H1 (cell line): ENCODE measurements around the gene NAT9. TPM values are rescaled to one million over a fixed set of nuclear protein-coding genes. Genes with fewer than 3 reads are reported as not detected.

Source experiments
- CTCF ChIA-PET: fragments of 300-600 bp; sonication (Branson Sonifier 250); formaldehyde crosslinking; loops from one replicate; lab custom pipeline; 2021; ENCODE audit not compliant: partially characterized antibody; lab: Charles Lee
- POLR2A ChIA-PET: fragments of 300-600 bp; sonication (Branson Sonifier 250); formaldehyde crosslinking; loops from one replicate; lab custom pipeline; 2021; ENCODE audit warnings: inconsistent platforms; ENCODE audit not compliant: partially characterized antibody; lab: Charles Lee
- DNase-seq, 2 experiments: peaks; one replicate each; pipeline versions ENCODE4 v3.0.0 to v3.0.0-alpha.2; 2010 to 2022; ENCODE audit warnings: low spot score in 2 of 2, low read depth in 1 of 2, mixed read lengths in 1 of 2
- FAIRE-seq: peaks from 2 replicates; lab custom pipeline; 2011; peaks lifted over from hg19 to GRCh38; lab: Jason Lieb, UNC
- H2AFZ ChIP-seq: 2 replicates; pipeline ENCODE4 v1.8.1; 2012; ENCODE audit warnings: low read length, inconsistent platforms
- H2AK5ac ChIP-seq: 2 replicates; pipeline ENCODE4 v1.6.1; 2013; ENCODE audit warnings: low read depth, low read length
- H2BK120ac ChIP-seq: replicated peaks from 2 replicates; pipeline ENCODE3; 2013; ENCODE audit warnings: low read depth, low read length, inconsistent platforms
- H2BK12ac ChIP-seq: 2 replicates; pipeline ENCODE4 v1.6.1; 2013; ENCODE audit warnings: low read depth, low read length
- H2BK15ac ChIP-seq: 2 replicates; pipeline ENCODE4 v1.6.1; 2013; ENCODE audit warnings: low read length
- H2BK20ac ChIP-seq: 2 replicates; pipeline ENCODE4 v1.6.1; 2013; ENCODE audit warnings: low read length
- H2BK5ac ChIP-seq: 2 replicates; pipeline ENCODE4 v1.6.1; 2013; ENCODE audit warnings: low read depth, low read length
- H3K14ac ChIP-seq: 2 replicates; pipeline ENCODE4 v1.6.1; 2013; ENCODE audit warnings: inconsistent platforms; ENCODE audit not compliant: insufficient read length
- H3K18ac ChIP-seq: 2 replicates; pipeline ENCODE4 v1.6.1; 2013; ENCODE audit warnings: low read length; ENCODE audit errors: extremely low read depth
- H3K23ac ChIP-seq: 2 replicates; pipeline ENCODE4 v1.6.1; 2013; ENCODE audit warnings: inconsistent platforms; ENCODE audit not compliant: insufficient read length
- H3K23me2 ChIP-seq: 2 replicates; pipeline ENCODE4 v1.6.1; 2013; ENCODE audit warnings: low read depth, low read length
- H3K27ac ChIP-seq: 2 replicates; pipeline ENCODE4 v1.6.1; 2011; ENCODE audit warnings: low read depth, low read length, inconsistent platforms
- H3K27me3 ChIP-seq, 4 experiments: replicated peaks in 1 of 4; 1 replicate in 1 of 4; 2 replicates in 3 of 4; pipeline versions ENCODE4 v1.6.1 to v1.8.1; 2011 to 2013; ENCODE audit warnings: low read length in 3 of 4, mild to moderate bottlenecking in 3 of 4, inconsistent platforms in 2 of 4, mixed read lengths in 2 of 4, moderate library complexity in 1 of 4; ENCODE audit not compliant: control insufficient read depth in 3 of 4, insufficient read depth in 3 of 4; ENCODE audit errors: extremely low read depth in 1 of 4
- H3K36me3 ChIP-seq, 4 experiments: 2 replicates each; pipeline versions ENCODE4 v1.6.1 to v1.8.1; 2011 to 2013; ENCODE audit warnings: mild to moderate bottlenecking in 4 of 4, low read length in 3 of 4, moderate library complexity in 2 of 4, control low read depth in 1 of 4, inconsistent platforms in 1 of 4; ENCODE audit not compliant: insufficient read depth in 4 of 4, control insufficient read depth in 2 of 4
- H3K4ac ChIP-seq: replicated peaks from 2 replicates; pipeline ENCODE3; 2013; ENCODE audit warnings: low read length, low read depth, mixed read lengths, inconsistent platforms; ENCODE audit not compliant: insufficient read length
- H3K4me1 ChIP-seq, 4 experiments: replicated peaks in 1 of 4; 1 replicate in 1 of 4; 2 replicates in 3 of 4; pipeline versions ENCODE4 v1.6.1 to v1.8.1; 2011 to 2013; ENCODE audit warnings: low read length in 3 of 4, inconsistent platforms in 2 of 4, mixed read lengths in 1 of 4; ENCODE audit not compliant: insufficient read depth in 4 of 4, control insufficient read depth in 3 of 4
- H3K4me2 ChIP-seq, 2 experiments: 2 replicates each; pipeline versions ENCODE4 v1.6.1 to v1.8.1; 2011 to 2013; ENCODE audit warnings: low read depth in 2 of 2, low read length in 2 of 2, control low read depth in 1 of 2, inconsistent platforms in 1 of 2, mild to moderate bottlenecking in 1 of 2; ENCODE audit not compliant: insufficient read depth in 1 of 2
- H3K4me3 ChIP-seq, 4 experiments: fragments of 200-600, 300-600 bp in 1 of 4; sonication (generic), shearing (Covaris generic), sonication (Bioruptor Twin) in 1 of 4; 2 replicates each; pipeline versions ENCODE4 v1.5.1 to v1.8.1; 2011 to 2016; ENCODE audit warnings: low read length in 4 of 4, low read depth in 3 of 4, control low read depth in 2 of 4, inconsistent platforms in 2 of 4, mild to moderate bottlenecking in 2 of 4, mixed read lengths in 1 of 4, moderate library complexity in 1 of 4; ENCODE audit not compliant: insufficient read depth in 2 of 4; ENCODE audit errors: extremely low read depth in 1 of 4
- H3K56ac ChIP-seq: replicated peaks from 2 replicates; pipeline ENCODE3; 2013; ENCODE audit warnings: low read depth, mild to moderate bottlenecking, mixed read lengths, low read length, inconsistent platforms; ENCODE audit not compliant: insufficient read length
- H3K79me1 ChIP-seq: 2 replicates; pipeline ENCODE4 v1.6.1; 2013; ENCODE audit warnings: low read depth, low read length, control low read depth
- H3K79me2 ChIP-seq, 2 experiments: 2 replicates each; pipeline versions ENCODE4 v1.6.1 to v1.8.1; 2012 to 2013; ENCODE audit warnings: low read length in 2 of 2, mild to moderate bottlenecking in 2 of 2, inconsistent platforms in 1 of 2; ENCODE audit not compliant: insufficient read depth in 2 of 2, control insufficient read depth in 1 of 2
- H3K9ac ChIP-seq, 4 experiments: replicated peaks in 1 of 4; 1 replicate in 1 of 4; 2 replicates in 3 of 4; pipeline versions ENCODE4 v1.6.1 to v1.8.1; 2011 to 2013; ENCODE audit warnings: low read depth in 3 of 4, low read length in 3 of 4, control low read depth in 2 of 4, mild to moderate bottlenecking in 2 of 4, moderate library complexity in 2 of 4, inconsistent platforms in 1 of 4; ENCODE audit errors: extremely low read depth in 1 of 4
- H3K9me3 ChIP-seq, 2 experiments: 2 replicates each; pipeline versions ENCODE4 v1.6.1 to v1.8.1; 2012 to 2013; ENCODE audit warnings: mild to moderate bottlenecking in 2 of 2, moderate library complexity in 2 of 2, control low read depth in 1 of 2, inconsistent platforms in 1 of 2, low read depth in 1 of 2, low read length in 1 of 2, mixed read lengths in 1 of 2; ENCODE audit not compliant: insufficient read depth in 2 of 2
- H4K20me1 ChIP-seq, 2 experiments: replicated peaks in 1 of 2; 2 replicates each; pipeline versions ENCODE3 to v1.8.1; 2011 to 2013; ENCODE audit warnings: inconsistent platforms in 2 of 2, low read length in 2 of 2, mild to moderate bottlenecking in 1 of 2; ENCODE audit not compliant: insufficient read depth in 2 of 2, control insufficient read depth in 1 of 2
- H4K5ac ChIP-seq: 2 replicates; pipeline ENCODE4 v1.6.1; 2013; ENCODE audit warnings: low read length, low read depth, mixed read lengths, inconsistent platforms; ENCODE audit not compliant: insufficient read length
- H4K8ac ChIP-seq: 2 replicates; pipeline ENCODE4 v1.8.0; 2013; ENCODE audit warnings: mild to moderate bottlenecking, moderate library complexity, low read length, inconsistent platforms; ENCODE audit not compliant: insufficient read depth; ENCODE audit errors: extremely low read depth
- H4K91ac ChIP-seq: replicated peaks from 2 replicates; pipeline ENCODE3; 2013; ENCODE audit warnings: low read length, mixed read lengths, inconsistent platforms; ENCODE audit not compliant: insufficient read length
- BRCA1 ChIP-seq: IDR thresholded peaks from 2 replicates; pipeline ENCODE4 v1.6.1; 2012; ENCODE audit warnings: low read depth, low read length, improper control_type of control experiment
- CHD2 ChIP-seq: IDR thresholded peaks from 2 replicates; pipeline ENCODE4 v1.6.1; 2012; ENCODE audit warnings: low read length, improper control_type of control experiment
- FOSL1 ChIP-seq: IDR thresholded peaks from 2 replicates; pipeline ENCODE4 v1.6.1; 2011; ENCODE audit warnings: mild to moderate bottlenecking, low read depth, low read length, moderate library complexity; ENCODE audit not compliant: insufficient read depth
- HDAC6 ChIP-seq: IDR thresholded peaks from one replicate; pipeline ENCODE4 v1.7.1; 2012; ENCODE audit warnings: low read depth, mild to moderate bottlenecking, inconsistent platforms, low read length, moderate library complexity
- JUND ChIP-seq: IDR thresholded peaks from 2 replicates; pipeline ENCODE4 v1.6.1; 2011; ENCODE audit warnings: mild to moderate bottlenecking, improper control_type of control experiment, low read length
- KDM1A ChIP-seq: fragments of 200-600, 300-600 bp; sonication (generic); IDR thresholded peaks from 2 replicates; pipeline ENCODE4 v1.7.1; 2016; ENCODE audit warnings: mild to moderate bottlenecking, low read length, borderline replicate concordance
- KDM5A ChIP-seq: fragments of 200-600 bp; IDR thresholded peaks from 2 replicates; pipeline ENCODE4 v1.7.1; 2012; ENCODE audit warnings: mild to moderate bottlenecking, low read length, inconsistent platforms, mixed read lengths
- PHF8 ChIP-seq: fragments of 200-600 bp; sonication (generic); conservative IDR thresholded peaks from 2 replicates; pipeline ENCODE4 v1.7.1; 2012; ENCODE audit warnings: low read depth, mild to moderate bottlenecking, inconsistent platforms, low read length, moderate library complexity
- WGBS, 2 experiments: shearing (Covaris generic) in 1 of 2; methylation state at CpG; one replicate each; pipeline versions ENCODE4 v1.1.6 to v1.1.7; 2013 to 2015; ENCODE audit warnings: low lambda C conversion rate in 2 of 2, mixed read lengths in 2 of 2, inconsistent platforms in 1 of 2, low coverage in 1 of 2, missing lambda C conversion rate in 1 of 2; ENCODE audit not compliant: insufficient replicate concordance in 2 of 2, insufficient coverage in 1 of 2, insufficient read length in 1 of 2; ENCODE audit errors: extremely low coverage in 1 of 2, missing lambda C conversion rate in 1 of 2; 5-methylcytosine and 5-hydroxymethylcytosine counted together
- polyA plus RNA-seq, 7 experiments: library from polyadenylated mRNA; depleted of rRNA in 3 of 7; stranded (reverse) in 5 of 7; unstranded in 2 of 7; fragments of >200 nt in 5 of 7; fragments of 200-250 nt in 2 of 7; gene quantifications; 1 replicate in 5 of 7; 2 replicates in 1 of 7; 4 replicates in 1 of 7; pipeline versions ENCODE4 v1.2.1 to v1.2.3, GENCODE V29; 2011 to 2013; ENCODE audit warnings: missing spikeins in 2 of 7, mixed read lengths in 2 of 7
- total RNA-seq: library from RNA; stranded (reverse); fragmentation: NEBNext Ultra II Directional; extraction: Animal tissue kit (Norgen Biotek cat#: 25700); gene quantifications from 2 replicates; pipeline ENCODE4 v1.2.1, GENCODE V29; 2021
- TF ChIP-seq, protein P1 (sequence below), 3 experiments: IDR thresholded peaks; 1 replicate in 2 of 3; 2 replicates in 1 of 3; pipeline versions ENCODE4 v1.5.1 to v1.6.1; 2011; ENCODE audit warnings: low read length in 3 of 3, mild to moderate bottlenecking in 3 of 3, inconsistent platforms in 2 of 3, low read depth in 1 of 3, moderate library complexity in 1 of 3; ENCODE audit not compliant: insufficient read depth in 1 of 3; ENCODE audit errors: control extremely low read depth in 1 of 3
- TF ChIP-seq, protein P2 (sequence below): IDR thresholded peaks from 2 replicates; pipeline ENCODE4 v1.6.1; 2012; ENCODE audit warnings: inconsistent platforms

NAT9 gene
- total and polyA plus RNA-seq, 2 of the 8 experiments (the other 6 are each of a cell fraction or from before 2014, with no cell fraction given) = 32.3 to 42.7 TPM

DNA sequence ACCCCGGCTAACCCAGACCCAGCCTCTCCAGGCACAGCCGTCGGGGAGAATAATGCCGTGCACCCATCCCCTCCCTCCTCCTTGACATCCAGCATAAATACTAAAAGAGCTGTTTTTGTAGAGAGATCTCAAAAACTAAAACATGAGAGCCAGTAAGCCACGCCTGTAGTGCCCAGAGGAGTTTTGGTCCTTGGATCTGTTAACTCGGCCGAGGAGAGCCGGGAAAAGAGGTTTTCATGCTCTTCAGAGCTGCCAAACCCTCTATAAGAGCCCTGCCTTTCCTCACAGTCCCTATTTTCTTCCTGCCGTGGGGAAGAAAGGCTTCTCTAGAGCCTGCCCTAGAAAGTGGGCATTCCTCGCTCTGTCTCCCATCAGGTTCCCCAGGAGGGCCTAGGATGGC is 30.2 kb upstream of the NAT9 start:
- POLR2A ChIA-PET = interaction anchor here (1.3 to 1.9 kb wide), 2 partner anchors 12 to 24 kb away, joined by 3 to 6 read pairs; no protein-coding TSS in a partner anchor

More for the DNA sequence above, 30.2 kb upstream of the NAT9 start:
- H3K9me3 ChIP-seq = no peaks in the 10 kb centered on the region
- no peak overlapping the region for H2BK120ac ChIP-seq
- H2BK12ac ChIP-seq = no peak overlapping the region
- H4K8ac ChIP-seq = no peak overlapping the region
- H4K5ac ChIP-seq = no peak overlapping the region
- no peak overlapping the region for H2AFZ ChIP-seq
- no peak overlapping the region for H3K4me3 ChIP-seq
- H2BK20ac ChIP-seq = no peak overlapping the region
- H3K79me2 ChIP-seq = no peaks in the 10 kb centered on the region
- no peak overlapping the region for H3K56ac ChIP-seq
- H3K27ac ChIP-seq = no peak overlapping the region
- H3K18ac ChIP-seq = no peak overlapping the region
- H3K36me3 ChIP-seq = no peaks in the 10 kb centered on the region; a peak in 1 of 8 replicates
- no peak overlapping the region for H2AK5ac ChIP-seq
- H2BK5ac ChIP-seq = no peak overlapping the region
- TF ChIP-seq KDM1A (no peak), PHF8 (no peak), JUND (no peak), KDM5A (no peak), CHD2 (no peak), HDAC6 (no peak), BRCA1 (no peak), FOSL1 (no peak)
- TF ChIP-seq, protein P1, sequence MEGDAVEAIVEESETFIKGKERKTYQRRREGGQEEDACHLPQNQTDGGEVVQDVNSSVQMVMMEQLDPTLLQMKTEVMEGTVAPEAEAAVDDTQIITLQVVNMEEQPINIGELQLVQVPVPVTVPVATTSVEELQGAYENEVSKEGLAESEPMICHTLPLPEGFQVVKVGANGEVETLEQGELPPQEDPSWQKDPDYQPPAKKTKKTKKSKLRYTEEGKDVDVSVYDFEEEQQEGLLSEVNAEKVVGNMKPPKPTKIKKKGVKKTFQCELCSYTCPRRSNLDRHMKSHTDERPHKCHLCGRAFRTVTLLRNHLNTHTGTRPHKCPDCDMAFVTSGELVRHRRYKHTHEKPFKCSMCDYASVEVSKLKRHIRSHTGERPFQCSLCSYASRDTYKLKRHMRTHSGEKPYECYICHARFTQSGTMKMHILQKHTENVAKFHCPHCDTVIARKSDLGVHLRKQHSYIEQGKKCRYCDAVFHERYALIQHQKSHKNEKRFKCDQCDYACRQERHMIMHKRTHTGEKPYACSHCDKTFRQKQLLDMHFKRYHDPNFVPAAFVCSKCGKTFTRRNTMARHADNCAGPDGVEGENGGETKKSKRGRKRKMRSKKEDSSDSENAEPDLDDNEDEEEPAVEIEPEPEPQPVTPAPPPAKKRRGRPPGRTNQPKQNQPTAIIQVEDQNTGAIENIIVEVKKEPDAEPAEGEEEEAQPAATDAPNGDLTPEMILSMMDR (IDR thresholded peaks at IDR 0.05; ENCODE audit: control extremely low read depth in 1 of 3, insufficient read depth in 1 of 3, low read depth in 1 of 3, low read length in 3 of 3) = no peak
- TF ChIP-seq, protein P2, sequence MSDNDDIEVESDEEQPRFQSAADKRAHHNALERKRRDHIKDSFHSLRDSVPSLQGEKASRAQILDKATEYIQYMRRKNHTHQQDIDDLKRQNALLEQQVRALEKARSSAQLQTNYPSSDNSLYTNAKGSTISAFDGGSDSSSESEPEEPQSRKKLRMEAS = no peak
- no peaks in the 10 kb centered on the region; a peak in 1 of 7 replicates for H3K4me1 ChIP-seq
- CTCF ChIA-PET = interaction anchor here (1.2 to 99.6 kb wide), 4 partner anchors 12 to 69 kb away, joined by 4 to 2981 read pairs (median 1494); partner anchors contain the start of genes FDXR, GRIN2C and NAT9
- WGBS, 2 experiments = 82% methylated on average over 10 of the region's 10 CpGs; no CpG with 5 or more reads in 1 of the 2 experiments
- H3K14ac ChIP-seq = no peak overlapping the region
- no peak overlapping the region for H3K23ac ChIP-seq
- no peak overlapping the region for H2BK15ac ChIP-seq
- FAIRE-seq (no peak), DNase-seq (no peak)
- H3K23me2 ChIP-seq = no peaks in the 10 kb centered on the region
- no peaks in the 10 kb centered on the region; a peak in 1 of 7 replicates for H3K27me3 ChIP-seq
- H3K9ac ChIP-seq = no peak overlapping the region
- no peaks in the 10 kb centered on the region; the same call in 1 of the 2 replicates for H3K79me1 ChIP-seq
- no peak overlapping the region for H3K4me2 ChIP-seq
- H3K4ac ChIP-seq = no peak overlapping the region
- no peak overlapping the region for H4K91ac ChIP-seq
- H4K20me1 ChIP-seq = peaks cover 6 to 22% of the 10 kb centered on the region in 2 experiments
